HPDE6-E6E7 (cell line): Measurements from ENCODE around the gene STAP1.

Experiments used
- DNase-seq: peaks from one replicate; pipeline ENCODE4 v3.0.0; 2011; ENCODE audit warnings: missing footprints; ENCODE audit errors: extremely low spot score

The STAP1 gene

GRCh38 chr4:67555447-67555846 lies 3.1 kb upstream of the STAP1 start:
- no peak for DNase-seq

- DNase-seq, result no peak
Observed at GRCh38 chr4:67556436-67556835, 2.1 kb upstream of the STAP1 start.

GRCh38 chr4:67565284-67565683 lies 6.8 kb downstream of the STAP1 start:
- DNase-seq, result no peak

GRCh38 chr4:67566335-67566734 lies 7.8 kb downstream of the STAP1 start:
- no peak for DNase-seq

- no peak for DNase-seq
Observed at GRCh38 chr4:67568820-67569219, 10.3 kb downstream of the STAP1 start.

GRCh38 chr4:67570537-67570936 lies 12.0 kb downstream of the STAP1 start:
- DNase-seq, result no peak

GRCh38 chr4:67571975-67572374 lies 13.4 kb downstream of the STAP1 start:
- DNase-seq, result no peak

- no peak for DNase-seq
Observed at GRCh38 chr4:67573193-67573592, 14.7 kb downstream of the STAP1 start.

GRCh38 chr4:67575232-67576058 lies 16.9 kb downstream of the STAP1 start:
- DNase-seq, result no peak

GRCh38 chr4:67576059-67576466 lies 17.5 kb downstream of the STAP1 start:
- no peak for DNase-seq

GRCh38 chr4:67576538-67576937 lies 18.0 kb downstream of the STAP1 start:
- no peak for DNase-seq

- DNase-seq, result no peak
Observed at GRCh38 chr4:67580577-67580976, 22.1 kb downstream of the STAP1 start.

GRCh38 chr4:67581208-67581857 lies 22.8 kb downstream of the STAP1 start:
- no peak for DNase-seq

- DNase-seq, result no peak
Observed at GRCh38 chr4:67581913-67582312, 23.4 kb downstream of the STAP1 start.

GRCh38 chr4:67584496-67584895 lies 26.0 kb downstream of the STAP1 start:
- no peak for DNase-seq

GRCh38 chr4:67587156-67587555 lies 28.6 kb downstream of the STAP1 start:
- DNase-seq, result no peak

GRCh38 chr4:67593741-67594175 lies 35.2 kb downstream of the STAP1 start:
- DNase-seq, result no peak

- DNase-seq, result no peak
Observed at GRCh38 chr4:67603310-67604028, 44.9 kb downstream of the STAP1 start.

- DNase-seq, result no peak
Observed at GRCh38 chr4:67604029-67604381, 45.5 kb downstream of the STAP1 start.

GRCh38 chr4:67604749-67605148 lies 46.2 kb downstream of the STAP1 start:
- no peak for DNase-seq

GRCh38 chr4:67608027-67608426 lies 49.5 kb downstream of the STAP1 start:
- no peak for DNase-seq

GRCh38 chr4:67614186-67614585 lies 55.7 kb downstream of the STAP1 start:
- no peak for DNase-seq

- no peak for DNase-seq
Observed at GRCh38 chr4:67615119-67615518, 56.6 kb downstream of the STAP1 start.
